ENCODE data around the gene IGSF9. TPM values are rescaled to one million over a fixed set of nuclear protein-coding genes. Genes with fewer than 3 reads are reported as not detected.

Gene IGSF9
- total and polyA plus RNA-seq, 2 experiments from 2014 or later, result 0.13 TPM; not detected in 1

DNA sequence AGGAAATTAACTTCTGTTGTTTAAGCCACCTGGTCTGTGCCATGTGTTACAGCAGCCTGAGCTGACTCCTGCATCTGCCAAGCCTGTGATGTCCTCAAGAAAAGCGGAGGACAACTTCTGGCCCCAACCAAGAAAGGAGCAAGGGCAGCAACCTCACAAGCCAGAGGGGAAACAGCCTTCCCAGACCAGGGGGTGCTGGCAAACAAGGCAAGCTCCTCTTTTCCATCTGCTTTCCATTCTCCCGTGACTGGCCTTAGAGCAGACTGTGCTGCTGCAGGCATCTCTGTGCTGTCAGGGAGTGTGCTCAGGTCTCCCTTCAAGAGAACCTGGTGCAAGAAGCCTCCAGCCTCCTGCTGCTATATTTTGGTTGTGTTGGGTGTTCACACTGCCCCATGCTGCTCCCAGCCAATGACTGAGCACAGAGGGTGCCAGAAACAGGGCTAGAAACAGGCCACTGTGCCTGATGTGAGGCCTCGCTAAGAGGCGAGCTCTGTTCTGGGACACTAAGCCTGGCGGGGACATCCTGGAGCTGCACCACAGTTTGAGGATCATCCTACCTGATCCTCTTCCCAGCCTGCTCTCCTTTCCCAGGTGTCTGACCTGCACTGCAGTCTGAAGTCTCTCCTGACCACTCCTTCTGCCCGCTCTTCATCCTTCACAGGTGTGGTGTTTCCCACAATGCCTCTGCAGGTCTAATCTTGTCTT lies 36.1 kb upstream of the IGSF9 start:
- H4K20me1 ChIP-seq (ENCODE audit: insufficient read depth), result no peaks in the 10 kb centered on the region
- TF ChIP-seq EZH2phosphoT487 (IDR thresholded peaks at IDR 0.05; ENCODE audit: insufficient read depth, low read depth) (no peak), EZH2 (IDR thresholded peaks at IDR 0.05; ENCODE audit: insufficient read depth, poor library complexity, severe bottlenecking) (no peak)
- no peaks in the 10 kb centered on the region for H3K27me3 ChIP-seq (replicated peaks; ENCODE audit: insufficient read depth)
- WGBS, 2 experiments (ENCODE audit: low coverage in 1 of 2, low lambda C conversion rate in 2 of 2, missing lambda C conversion rate in 2 of 2), result 87 to 89% methylated on average over 6 of the region's 6 CpGs
- H3K4me2 ChIP-seq (ENCODE audit: unreplicated experiment), result no peak overlapping the region
- in situ Hi-C loops (cut with MboI), result no loop called here
- H3K27ac ChIP-seq, result no peak overlapping the region
- no peaks in the 10 kb centered on the region for H3K9me3 ChIP-seq (ENCODE audit: low read depth)
- no peak overlapping the region for H3K9ac ChIP-seq
- H3K4me3 ChIP-seq, result no peak overlapping the region
- no peaks in the 10 kb centered on the region for H3K9me2 ChIP-seq (ENCODE audit: insufficient read depth)
- H3F3A ChIP-seq (ENCODE audit: insufficient read depth), result no peaks in the 10 kb centered on the region
- H3K4me1 ChIP-seq (ENCODE audit: insufficient read depth), result no peaks in the 10 kb centered on the region
- no peak for DNase-seq
- peaks cover 43% of the 10 kb centered on the region; the same call in 1 of the 2 replicates for H3K36me3 ChIP-seq (ENCODE audit: low read depth)
- H2AFZ ChIP-seq, result no peak overlapping the region
- H3K79me2 ChIP-seq (ENCODE audit: insufficient read depth), result no peaks in the 10 kb centered on the region

DNA sequence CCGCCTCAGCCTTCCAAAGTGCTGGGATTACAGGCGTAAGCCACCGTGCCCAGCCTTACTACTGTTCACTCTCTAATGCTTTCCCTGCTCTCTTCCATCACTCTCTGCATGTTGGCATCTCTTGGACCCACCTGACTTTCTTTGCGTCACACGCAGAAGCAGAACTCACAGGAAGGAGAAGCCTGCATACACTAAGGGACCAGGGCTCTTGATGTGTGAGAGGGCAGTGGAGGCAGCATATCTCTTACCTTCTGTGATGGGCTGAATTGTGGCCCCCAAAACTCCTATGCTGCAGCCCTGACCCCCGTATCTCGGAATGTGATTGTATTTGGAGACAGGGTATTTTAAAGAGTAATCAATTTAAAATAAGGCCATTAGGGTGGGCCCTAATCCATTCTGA lies 35.4 kb upstream of the IGSF9 start:
- H3K27me3 ChIP-seq (replicated peaks; ENCODE audit: insufficient read depth), result no peaks in the 10 kb centered on the region
- DNase-seq, result no peak
- H2AFZ ChIP-seq, result no peak overlapping the region
- H3K27ac ChIP-seq, result no peak overlapping the region
- TF ChIP-seq EZH2phosphoT487 (IDR thresholded peaks at IDR 0.05; ENCODE audit: insufficient read depth, low read depth), result no peak
- TF ChIP-seq EZH2 (IDR thresholded peaks at IDR 0.05; ENCODE audit: insufficient read depth, poor library complexity, severe bottlenecking), result no peak
- H3F3A ChIP-seq (ENCODE audit: insufficient read depth), result no peaks in the 10 kb centered on the region
- WGBS, 2 experiments (ENCODE audit: low coverage in 1 of 2, low lambda C conversion rate in 2 of 2, missing lambda C conversion rate in 2 of 2), result 91% methylated on average over 7 of the region's 7 CpGs
- H3K9me3 ChIP-seq (ENCODE audit: low read depth), result no peaks in the 10 kb centered on the region
- H3K36me3 ChIP-seq (ENCODE audit: low read depth), result peaks cover 43% of the 10 kb centered on the region; the same call in 1 of the 2 replicates
- no peak overlapping the region for H3K4me3 ChIP-seq
- H3K79me2 ChIP-seq (ENCODE audit: insufficient read depth), result no peaks in the 10 kb centered on the region
- in situ Hi-C loops (cut with MboI), result no loop called here
- H3K4me1 ChIP-seq (ENCODE audit: insufficient read depth), result no peaks in the 10 kb centered on the region
- H3K4me2 ChIP-seq (ENCODE audit: unreplicated experiment), result no peak overlapping the region
- H3K9ac ChIP-seq, result no peak overlapping the region
- no peaks in the 10 kb centered on the region for H3K9me2 ChIP-seq (ENCODE audit: insufficient read depth)
- H4K20me1 ChIP-seq (ENCODE audit: insufficient read depth), result no peaks in the 10 kb centered on the region

DNA sequence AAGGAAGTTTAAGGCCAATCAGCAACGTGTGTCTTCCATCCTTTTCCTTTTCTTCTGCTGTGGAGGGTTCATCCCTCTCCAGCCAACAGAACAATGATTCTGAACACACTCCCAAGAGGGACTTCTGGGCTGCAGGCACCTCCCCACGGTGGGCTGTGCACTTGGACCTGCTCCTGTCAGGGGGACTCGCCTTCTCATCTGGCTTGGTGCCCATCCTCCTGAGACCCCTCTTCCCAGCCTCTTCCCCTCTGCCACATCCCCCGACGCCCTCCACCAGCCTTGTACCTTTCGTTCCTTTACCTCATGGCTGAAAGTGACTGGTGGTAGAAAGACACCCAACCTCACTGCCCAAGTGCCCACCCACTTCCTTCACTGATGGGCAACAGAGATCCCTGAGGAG lies 34.7 kb upstream of the IGSF9 start:
- H3K9ac ChIP-seq, result no peak overlapping the region
- no peaks in the 10 kb centered on the region for H3K4me1 ChIP-seq (ENCODE audit: insufficient read depth)
- no peak overlapping the region for H2AFZ ChIP-seq
- H3K9me3 ChIP-seq (ENCODE audit: low read depth), result no peaks in the 10 kb centered on the region
- no peaks in the 10 kb centered on the region for H4K20me1 ChIP-seq (ENCODE audit: insufficient read depth)
- 45 to 48% methylated on average over 5 to 6 of the region's 6 CpGs for WGBS, 2 experiments (ENCODE audit: low coverage in 1 of 2, low lambda C conversion rate in 2 of 2, missing lambda C conversion rate in 2 of 2)
- H3K4me2 ChIP-seq (ENCODE audit: unreplicated experiment), result no peak overlapping the region
- H3F3A ChIP-seq (ENCODE audit: insufficient read depth), result no peaks in the 10 kb centered on the region
- H3K27ac ChIP-seq, result no peak overlapping the region
- no peaks in the 10 kb centered on the region for H3K27me3 ChIP-seq (replicated peaks; ENCODE audit: insufficient read depth)
- no peak overlapping the region for H3K4me3 ChIP-seq
- H3K9me2 ChIP-seq (ENCODE audit: insufficient read depth), result no peaks in the 10 kb centered on the region
- in situ Hi-C loops (cut with MboI), result no loop called here
- H3K36me3 ChIP-seq (ENCODE audit: low read depth), result peaks cover 43% of the 10 kb centered on the region; the same call in 1 of the 2 replicates
- DNase-seq, result no peak
- no peaks in the 10 kb centered on the region for H3K79me2 ChIP-seq (ENCODE audit: insufficient read depth)
- no peak for TF ChIP-seq EZH2phosphoT487 (IDR thresholded peaks at IDR 0.05; ENCODE audit: insufficient read depth, low read depth)
- TF ChIP-seq EZH2 (IDR thresholded peaks at IDR 0.05; ENCODE audit: insufficient read depth, poor library complexity, severe bottlenecking), result no peak

DNA sequence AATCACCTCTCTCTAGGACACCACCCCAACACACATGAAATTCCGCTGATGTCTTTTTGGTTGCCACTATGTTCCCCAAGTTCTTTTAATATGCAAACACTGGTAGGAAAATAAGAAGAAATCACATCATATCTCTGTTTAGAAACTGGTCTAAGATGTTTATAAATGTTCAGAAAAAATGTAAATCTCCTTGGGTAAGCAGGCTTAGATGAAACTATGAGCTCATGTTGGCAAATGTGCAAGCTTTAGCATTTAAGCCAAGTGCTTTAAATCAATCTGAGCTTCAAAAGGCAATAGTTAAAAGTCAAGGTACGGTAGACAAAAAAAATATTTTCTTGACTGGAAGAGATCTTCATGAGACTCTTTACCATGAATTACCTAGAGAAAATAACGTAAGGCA lies 33.8 kb upstream of the IGSF9 start:
- Histone ChIP-seq H3K9ac (no peak overlapping the region), H2AFZ (no peak overlapping the region), H3K9me2 (ENCODE audit: insufficient read depth) (no peaks in the 10 kb centered on the region), H3F3A (ENCODE audit: insufficient read depth) (no peaks in the 10 kb centered on the region), H3K4me2 (ENCODE audit: unreplicated experiment) (no peak overlapping the region), H3K36me3 (ENCODE audit: low read depth) (peaks cover 43% of the 10 kb centered on the region; the same call in 1 of the 2 replicates), H3K4me3 (no peak overlapping the region), H4K20me1 (ENCODE audit: insufficient read depth) (no peaks in the 10 kb centered on the region; the same call in 1 of the 2 replicates), H3K4me1 (ENCODE audit: insufficient read depth) (no peaks in the 10 kb centered on the region), H3K79me2 (ENCODE audit: insufficient read depth) (no peaks in the 10 kb centered on the region), H3K9me3 (ENCODE audit: low read depth) (no peaks in the 10 kb centered on the region), H3K27ac (no peak overlapping the region), H3K27me3 (replicated peaks; ENCODE audit: insufficient read depth) (no peaks in the 10 kb centered on the region)
- DNase-seq, result no peak
- 40 to 60% methylated on average over 3 of the region's 3 CpGs for WGBS, 2 experiments (ENCODE audit: low coverage in 1 of 2, low lambda C conversion rate in 2 of 2, missing lambda C conversion rate in 2 of 2)
- in situ Hi-C loops (cut with MboI), result no loop called here
- TF ChIP-seq EZH2 (IDR thresholded peaks at IDR 0.05; ENCODE audit: insufficient read depth, poor library complexity, severe bottlenecking), result no peak
- TF ChIP-seq EZH2phosphoT487 (IDR thresholded peaks at IDR 0.05; ENCODE audit: insufficient read depth, low read depth), result no peak
